Transverse colon (tissue), 4 donors: ENCODE results near the gene PDGFD. TPM values are rescaled to one million over a fixed set of nuclear protein-coding genes. Genes with fewer than 3 reads are reported as not detected.

ENCODE experiments used
- DNase-seq: peaks from one replicate; pipeline ENCODE4 v3.0.0-alpha.2; 2019
- H3K27ac ChIP-seq, 4 donors: fragments of 200-600 bp; sonication (generic); 2 replicates each; pipeline ENCODE4 v1.5.1; 2016 to 2018; ENCODE audit warnings: inconsistent platforms in 4 of 4
- H3K27me3 ChIP-seq: fragments of 200-600 bp; sonication (generic); 2 replicates; pipeline ENCODE4 v1.5.1; 2017; ENCODE audit warnings: inconsistent platforms
- H3K36me3 ChIP-seq, 4 donors: fragments of 200-600 bp; sonication (generic); 2 replicates each; pipeline ENCODE4 v1.5.1; 2017 to 2019; ENCODE audit warnings: inconsistent platforms in 4 of 4
- H3K4me1 ChIP-seq, 4 donors: fragments of 200-600 bp; sonication (generic); 2 replicates each; pipeline ENCODE4 v1.5.1; 2017 to 2020; ENCODE audit warnings: inconsistent platforms in 4 of 4
- H3K4me3 ChIP-seq, 4 donors: fragments of 200-600 bp; sonication (generic); 1 replicate in 1 of 4; 2 replicates in 3 of 4; pipeline versions ENCODE4 v1.5.1 to v1.6.1; 2017 to 2019; ENCODE audit warnings: inconsistent platforms in 4 of 4
- H3K9me3 ChIP-seq, 2 donors: fragments of 200-600 bp; sonication (generic); 2 replicates each; pipeline ENCODE4 v1.5.1; 2017 to 2019; ENCODE audit warnings: inconsistent platforms in 2 of 2
- EP300 ChIP-seq: sonication (generic); formaldehyde crosslinking; IDR thresholded peaks from one replicate; pipeline ENCODE4 v1.6.1; 2017; ENCODE audit warnings: antibody characterized with exemption, low read depth
- POLR2A ChIP-seq: fragments of 450-650 bp; IDR thresholded peaks from one replicate; pipeline ENCODE4 v1.6.1; 2016; ENCODE audit warnings: antibody characterized with exemption, mild to moderate bottlenecking, moderate library complexity
- POLR2AphosphoS5 ChIP-seq, 3 donors: sonication (generic); formaldehyde crosslinking; IDR thresholded peaks; one replicate each; pipeline ENCODE4 v1.6.1; 2016; ENCODE audit warnings: antibody characterized with exemption in 3 of 3
- WGBS, 2 donors: methylation state at CpG; one replicate each; pipeline ENCODE4 v1.1.5; 2018; ENCODE audit warnings: low coverage in 1 of 2; 5-methylcytosine and 5-hydroxymethylcytosine counted together
- in situ Hi-C, 4 donors: fragments of 200-750 bp; cut with MboI; loops; one replicate each; pipeline versions ENCODE4 v1.15.0 to v1.15.1; 2017; ENCODE audit warnings: low sequenced_read_pairs in 3 of 4, low pct_ligation_motif_present in 1 of 4, low pct_unique_long_range_greater_than_20kb in 1 of 4
- intact Hi-C: fragments of 100-400 bp; cut with DNase I; formaldehyde crosslinking; loops from one replicate; pipeline ENCODE4 v1.15.1; 2023; ENCODE audit warnings: low total_unique reads
- total RNA-seq, 4 donors: library from RNA; depleted of rRNA; stranded (reverse); fragments of >200 nt; gene quantifications; one replicate each; pipeline ENCODE4 v1.1.0, GENCODE V29; 2016
- TF ChIP-seq, protein P1 (sequence below), 5 experiments: fragments of 200-600 bp in 3 of 5; fragments of 450-650 bp in 2 of 5; sonication (generic) in 3 of 5; IDR thresholded peaks; 1 replicate in 2 of 5; 2 replicates in 3 of 5; pipeline ENCODE4 v1.5.1; 2016 to 2017; ENCODE audit warnings: antibody characterized with exemption in 5 of 5, inconsistent platforms in 3 of 5, mild to moderate bottlenecking in 2 of 5, moderate library complexity in 1 of 5

The PDGFD gene
- total RNA-seq, 4 donors from 2014 or later = 2.3 to 6.0 (median 3.8) TPM; not detected in 1

DNA sequence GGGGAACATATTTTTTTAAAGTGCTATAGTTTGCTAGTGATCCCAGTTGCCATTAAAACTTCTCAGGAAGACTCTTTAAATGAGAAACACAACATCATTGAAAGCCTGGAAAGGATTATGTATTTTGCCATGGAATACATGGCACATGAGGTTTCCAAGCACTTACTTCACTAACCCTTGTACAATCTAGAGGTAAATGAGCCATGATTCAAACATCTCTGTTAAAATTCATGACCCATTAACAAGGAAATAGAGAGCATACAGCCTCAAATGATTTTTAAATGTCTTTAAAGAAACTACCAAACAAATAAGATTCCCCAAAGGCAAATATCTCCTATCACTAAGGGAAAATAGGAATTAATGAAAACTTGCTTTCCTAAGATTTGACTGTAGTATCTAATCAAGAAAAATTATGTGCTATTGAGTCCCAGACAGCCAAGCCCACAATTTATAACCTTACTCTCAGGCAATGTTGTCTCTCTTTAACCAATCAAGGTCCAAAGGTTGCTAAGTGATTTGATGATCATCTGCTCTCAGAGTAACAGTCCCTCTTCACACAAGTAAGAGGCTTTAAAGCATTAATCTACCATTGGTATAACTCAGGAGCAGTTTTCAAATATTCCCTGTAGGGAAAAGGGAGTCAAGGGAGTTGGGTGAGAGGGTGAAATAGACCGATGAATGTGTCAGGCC is 219.6 kb downstream of the PDGFD start:
- no peak for TF ChIP-seq EP300
- no peak for TF ChIP-seq POLR2AphosphoS5 (IDR thresholded peaks at IDR 0.05)
- TF ChIP-seq POLR2A = no peak
- TF ChIP-seq, protein P1, sequence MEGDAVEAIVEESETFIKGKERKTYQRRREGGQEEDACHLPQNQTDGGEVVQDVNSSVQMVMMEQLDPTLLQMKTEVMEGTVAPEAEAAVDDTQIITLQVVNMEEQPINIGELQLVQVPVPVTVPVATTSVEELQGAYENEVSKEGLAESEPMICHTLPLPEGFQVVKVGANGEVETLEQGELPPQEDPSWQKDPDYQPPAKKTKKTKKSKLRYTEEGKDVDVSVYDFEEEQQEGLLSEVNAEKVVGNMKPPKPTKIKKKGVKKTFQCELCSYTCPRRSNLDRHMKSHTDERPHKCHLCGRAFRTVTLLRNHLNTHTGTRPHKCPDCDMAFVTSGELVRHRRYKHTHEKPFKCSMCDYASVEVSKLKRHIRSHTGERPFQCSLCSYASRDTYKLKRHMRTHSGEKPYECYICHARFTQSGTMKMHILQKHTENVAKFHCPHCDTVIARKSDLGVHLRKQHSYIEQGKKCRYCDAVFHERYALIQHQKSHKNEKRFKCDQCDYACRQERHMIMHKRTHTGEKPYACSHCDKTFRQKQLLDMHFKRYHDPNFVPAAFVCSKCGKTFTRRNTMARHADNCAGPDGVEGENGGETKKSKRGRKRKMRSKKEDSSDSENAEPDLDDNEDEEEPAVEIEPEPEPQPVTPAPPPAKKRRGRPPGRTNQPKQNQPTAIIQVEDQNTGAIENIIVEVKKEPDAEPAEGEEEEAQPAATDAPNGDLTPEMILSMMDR (IDR thresholded peaks at IDR 0.05) = no peak
- Histone ChIP-seq H3K36me3 (no peaks in the 10 kb centered on the region), H3K27ac (no peak overlapping the region), H3K9me3 (no peaks in the 10 kb centered on the region), H3K27me3 (no peaks in the 10 kb centered on the region), H3K4me3 (no peak overlapping the region), H3K4me1 (peaks cover 0 to 13% (median 2%) of the 10 kb centered on the region in 4 donors)
- intact Hi-C loops = no loop called here
- WGBS, 2 donors = 73 to 76% methylated on average over 1 of the region's 1 CpG
- no peak for DNase-seq
- in situ Hi-C loops = no loop called here

DNA sequence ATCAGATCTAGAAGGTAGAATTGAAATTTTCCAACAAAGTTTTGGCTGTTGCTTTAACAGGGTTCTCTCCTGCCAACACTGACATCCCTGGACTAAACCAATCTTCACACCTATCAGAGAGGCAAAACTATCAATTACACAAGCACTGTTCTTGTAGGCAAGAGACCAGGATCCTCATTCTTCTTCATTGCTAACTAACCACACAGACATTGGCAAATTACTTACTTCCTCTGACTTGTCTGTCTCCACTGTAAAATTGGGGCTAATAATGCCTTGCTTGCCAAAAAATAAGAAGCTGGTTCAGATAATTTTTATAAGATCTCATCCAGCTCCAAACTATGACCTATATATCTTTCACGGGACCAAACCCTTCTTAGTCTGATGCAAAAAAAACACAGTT is 221.3 kb downstream of the PDGFD start:
- TF ChIP-seq EP300 (no peak), POLR2AphosphoS5 (IDR thresholded peaks at IDR 0.05) (no peak), POLR2A (no peak)
- TF ChIP-seq, protein P1 (IDR thresholded peaks at IDR 0.05) = no peak
- Histone ChIP-seq H3K27me3 (no peaks in the 10 kb centered on the region), H3K27ac (no peak overlapping the region), H3K36me3 (no peaks in the 10 kb centered on the region), H3K4me1 (peaks cover 0 to 13% (median 2%) of the 10 kb centered on the region in 4 donors), H3K9me3 (no peaks in the 10 kb centered on the region), H3K4me3 (no peak overlapping the region)
- no peak for DNase-seq
- 93% methylated on average over 1 of the region's 1 CpG; no CpG with 5 or more reads in 1 of the 2 donors for WGBS, 2 donors
- intact Hi-C loops = no loop called here
- in situ Hi-C loops = no loop called here

DNA sequence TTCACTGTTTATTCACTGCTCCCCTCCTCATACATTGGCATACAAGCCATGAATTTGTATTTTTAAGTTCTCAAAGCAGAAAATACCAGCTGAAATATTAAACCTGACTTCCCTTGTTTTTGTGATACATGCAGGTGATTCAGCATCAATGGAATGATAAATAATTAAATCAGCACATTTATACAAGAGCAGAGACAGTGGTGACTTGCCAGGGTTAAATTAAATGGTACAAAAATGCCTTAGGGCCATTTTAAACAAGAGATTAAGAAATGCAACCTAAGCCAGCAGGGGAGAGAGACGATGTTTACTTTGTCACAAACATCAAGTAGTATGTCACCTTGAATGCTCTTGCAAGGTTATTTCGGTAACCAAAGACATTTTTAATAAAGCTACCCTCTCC is 223.4 kb downstream of the PDGFD start:
- TF ChIP-seq POLR2AphosphoS5 (IDR thresholded peaks at IDR 0.05) = no peak
- TF ChIP-seq, protein P1 (IDR thresholded peaks at IDR 0.05) = no peak
- DNase-seq = no peak

DNA sequence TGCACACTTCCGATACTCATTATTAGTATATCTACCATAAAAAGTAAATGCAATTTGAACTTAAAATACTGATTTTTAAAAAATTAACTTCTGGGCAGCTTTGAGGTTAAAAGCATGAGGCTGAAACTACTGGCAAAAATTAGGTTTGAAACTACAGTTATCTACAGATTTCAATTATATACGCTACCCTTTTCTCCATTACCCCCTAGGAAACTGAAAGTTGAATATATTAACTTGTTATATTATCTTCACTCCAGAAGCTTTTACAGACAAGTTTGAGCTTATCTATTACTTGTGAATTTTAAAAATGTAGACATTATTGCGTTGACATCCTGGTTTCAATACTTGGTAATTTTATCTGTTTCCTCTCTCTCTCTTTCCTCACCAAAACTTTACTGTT is 224.3 kb downstream of the PDGFD start:
- Histone ChIP-seq H3K27ac (no peak overlapping the region), H3K27me3 (no peaks in the 10 kb centered on the region), H3K4me1 (peaks cover 0 to 6% (median 2%) of the 10 kb centered on the region in 4 donors), H3K9me3 (no peaks in the 10 kb centered on the region), H3K36me3 (no peaks in the 10 kb centered on the region), H3K4me3 (no peak overlapping the region)
- intact Hi-C loops = no loop called here
- no peak for TF ChIP-seq POLR2A
- TF ChIP-seq, protein P1 (IDR thresholded peaks at IDR 0.05) = no peak
- TF ChIP-seq EP300 = no peak
- no peak for TF ChIP-seq POLR2AphosphoS5 (IDR thresholded peaks at IDR 0.05)
- in situ Hi-C loops = no loop called here
- WGBS, 2 donors = 86 to 94% methylated on average over 3 of the region's 3 CpGs
- DNase-seq = no peak

More for the DNA sequence above, 223.4 kb downstream of the PDGFD start:
- intact Hi-C loops = no loop called here
- no peaks in the 10 kb centered on the region for H3K27me3 ChIP-seq
- no peaks in the 10 kb centered on the region for H3K9me3 ChIP-seq
- in situ Hi-C loops = no loop called here
- peaks cover 0 to 6% (median 2%) of the 10 kb centered on the region in 4 donors for H3K4me1 ChIP-seq
- H3K4me3 ChIP-seq = no peak overlapping the region
- WGBS, 2 donors = 80% methylated on average over 1 to 2 of the region's 2 CpGs
- H3K36me3 ChIP-seq = no peaks in the 10 kb centered on the region
- no peak overlapping the region for H3K27ac ChIP-seq
